HG02885 (cell line): ENCODE measurements around the gene CD180.

Experiments
- ATAC-seq: cut with Tn5 transposase; IDR thresholded peaks from one replicate; pipeline ENCODE4 v1.9.1; 2021; ENCODE audit warnings: mild to moderate bottlenecking; ENCODE audit not compliant: unreplicated experiment, poor library complexity

CD180 gene

GRCh38 chr5:67196537-67197059 is at the start of gene CD180:
TSS of gene CD180 (minus strand) at chr5:67196799. CDS start at chr5:67196641, 158 bp downstream.
- ATAC-seq: no peak

- ATAC-seq: no peak
Measured at GRCh38 chr5:67246108-67246507, 49.5 kb upstream of the CD180 start.

GRCh38 chr5:67245259-67245846 is 48.8 kb upstream of the CD180 start:
- no peak for ATAC-seq

GRCh38 chr5:67244345-67244793 is 47.8 kb upstream of the CD180 start:
- no peak for ATAC-seq

DNA sequence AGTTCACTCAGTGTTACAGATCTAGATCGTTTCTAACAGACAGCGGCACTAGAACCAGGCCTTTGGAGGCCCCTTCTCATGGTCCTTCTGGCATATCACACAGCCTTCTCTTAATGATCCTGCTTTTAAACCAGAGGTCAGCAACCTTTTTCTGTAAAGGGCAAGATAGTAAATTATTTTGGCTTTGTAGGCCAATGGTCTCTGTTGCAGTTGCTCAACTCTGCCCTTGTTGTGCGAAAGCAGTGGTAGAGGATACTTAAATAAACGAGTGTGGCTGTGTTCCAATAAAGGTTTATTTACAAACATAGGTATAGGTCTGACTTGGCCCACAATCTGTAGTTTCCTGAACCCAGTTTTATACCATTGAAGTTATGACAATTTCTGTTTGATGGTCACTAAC is 47.3 kb upstream of the CD180 start:
- ATAC-seq: no peak

- ATAC-seq: no peak
Measured at GRCh38 chr5:67243349-67243748, 46.8 kb upstream of the CD180 start.

DNA sequence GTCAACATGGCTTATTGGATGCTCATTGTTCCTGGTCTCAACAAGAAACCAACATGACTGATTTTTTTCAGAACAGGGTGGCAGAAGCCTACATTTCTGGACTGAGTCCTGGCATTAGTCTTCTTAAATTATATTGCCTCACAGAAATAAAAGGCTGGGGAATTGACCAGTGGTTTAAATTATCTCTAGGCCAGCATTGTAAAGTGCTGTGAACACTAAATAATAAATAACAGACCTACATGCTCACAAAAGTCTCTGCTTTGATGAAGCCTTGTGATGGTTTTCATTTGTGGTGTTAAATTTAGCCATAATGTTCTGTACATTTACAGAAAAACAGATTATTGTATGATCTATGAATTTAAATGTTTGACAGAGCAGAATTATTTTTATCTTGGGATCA is 44.7 kb upstream of the CD180 start:
- no peak for ATAC-seq

DNA sequence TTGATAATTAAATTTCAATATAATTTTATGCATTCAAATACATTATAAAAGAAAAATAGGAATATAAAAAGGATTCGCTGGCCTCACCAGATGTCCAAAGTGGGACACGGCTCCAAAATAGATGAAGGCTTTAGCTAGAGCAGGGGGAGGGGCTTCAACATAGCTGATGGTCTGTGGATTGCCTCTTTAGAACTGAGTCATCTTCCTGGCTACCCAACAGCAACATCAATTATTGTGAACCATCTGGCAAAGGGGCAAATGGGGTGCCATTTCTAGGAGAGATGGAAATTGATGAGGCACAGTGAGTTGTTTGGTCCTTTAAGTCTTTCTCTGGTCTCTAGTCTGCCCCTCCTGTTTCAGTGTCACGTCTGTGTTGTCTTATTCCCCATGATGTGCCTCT is 44.2 kb upstream of the CD180 start:
- no peak for ATAC-seq

DNA sequence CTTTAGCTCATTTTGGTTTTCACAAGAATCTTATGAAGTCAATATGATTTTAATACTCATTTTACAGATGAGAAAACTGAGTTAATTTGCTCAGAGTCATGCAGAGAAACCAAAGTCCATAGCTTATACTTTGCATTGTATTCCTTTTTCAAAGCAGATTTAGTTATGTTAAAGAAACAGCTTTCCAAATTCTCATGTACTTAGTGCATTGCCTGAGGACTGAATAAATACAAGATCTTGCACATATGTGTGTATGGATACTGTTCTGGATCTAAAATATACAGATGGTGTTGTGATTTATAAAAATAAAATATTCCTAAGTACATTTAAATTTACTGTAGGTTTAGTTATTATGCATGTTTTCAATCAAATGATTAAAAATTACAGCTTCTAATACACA is 43.5 kb upstream of the CD180 start:
- ATAC-seq: no peak

- ATAC-seq: no peak
Measured at GRCh38 chr5:67238191-67238590, 41.6 kb upstream of the CD180 start.

DNA sequence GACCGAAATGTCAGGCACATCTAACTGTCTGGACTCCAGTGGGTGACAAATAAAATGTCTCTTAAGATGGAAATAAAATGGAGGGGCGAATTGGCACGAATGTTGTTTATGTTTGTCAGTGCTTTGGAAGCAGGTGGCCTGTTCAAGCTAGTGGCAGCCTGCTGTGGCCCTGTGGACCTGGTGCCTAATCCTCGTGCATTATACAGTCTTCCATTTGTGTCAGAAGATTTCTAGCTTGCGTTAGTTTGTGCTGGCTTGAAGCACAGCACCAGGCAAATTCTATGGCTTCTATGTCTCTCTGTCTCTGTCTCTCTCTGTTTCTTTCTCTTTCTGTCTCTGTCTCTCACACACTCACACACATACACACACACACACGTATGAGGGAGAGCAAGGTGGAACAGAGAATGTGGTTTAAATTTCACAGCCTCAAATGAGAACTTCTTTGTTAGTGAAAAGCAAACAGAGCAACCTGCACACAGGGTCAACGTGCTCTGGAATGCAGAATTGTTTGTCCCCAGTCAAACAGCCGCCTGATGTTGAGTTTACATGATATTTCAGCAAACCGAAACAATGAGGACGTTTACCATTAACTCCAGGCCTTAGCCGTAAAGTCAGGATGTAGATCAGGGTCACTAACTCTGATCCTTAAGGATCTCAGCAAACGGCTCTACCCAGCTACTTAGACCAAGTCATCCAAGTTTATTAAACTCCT is 39.0 kb upstream of the CD180 start:
- ATAC-seq: no peak

GRCh38 chr5:67234671-67235176 is 38.1 kb upstream of the CD180 start:
- ATAC-seq: no peak

- ATAC-seq: no peak
Measured at GRCh38 chr5:67233075-67233474, 36.5 kb upstream of the CD180 start.

DNA sequence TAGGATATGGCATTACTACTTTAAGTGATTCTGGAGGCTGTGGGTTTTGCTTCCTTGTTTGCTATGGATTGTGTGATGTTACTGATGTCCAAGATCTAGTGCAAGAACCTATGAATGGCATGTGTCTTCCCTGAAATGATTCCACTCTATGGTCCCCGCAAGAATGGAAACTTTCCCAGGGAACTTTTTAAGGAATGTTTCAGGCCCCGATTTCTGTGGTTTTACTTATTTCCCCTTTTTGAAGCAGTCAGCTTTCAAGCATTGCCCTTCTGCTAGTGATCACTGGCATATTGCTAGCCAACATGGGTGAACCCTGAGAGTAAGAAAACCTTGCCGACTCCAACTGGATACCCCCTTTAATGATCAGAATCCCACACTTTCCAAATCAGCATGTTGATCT is 26.6 kb upstream of the CD180 start:
- ATAC-seq: no peak

DNA sequence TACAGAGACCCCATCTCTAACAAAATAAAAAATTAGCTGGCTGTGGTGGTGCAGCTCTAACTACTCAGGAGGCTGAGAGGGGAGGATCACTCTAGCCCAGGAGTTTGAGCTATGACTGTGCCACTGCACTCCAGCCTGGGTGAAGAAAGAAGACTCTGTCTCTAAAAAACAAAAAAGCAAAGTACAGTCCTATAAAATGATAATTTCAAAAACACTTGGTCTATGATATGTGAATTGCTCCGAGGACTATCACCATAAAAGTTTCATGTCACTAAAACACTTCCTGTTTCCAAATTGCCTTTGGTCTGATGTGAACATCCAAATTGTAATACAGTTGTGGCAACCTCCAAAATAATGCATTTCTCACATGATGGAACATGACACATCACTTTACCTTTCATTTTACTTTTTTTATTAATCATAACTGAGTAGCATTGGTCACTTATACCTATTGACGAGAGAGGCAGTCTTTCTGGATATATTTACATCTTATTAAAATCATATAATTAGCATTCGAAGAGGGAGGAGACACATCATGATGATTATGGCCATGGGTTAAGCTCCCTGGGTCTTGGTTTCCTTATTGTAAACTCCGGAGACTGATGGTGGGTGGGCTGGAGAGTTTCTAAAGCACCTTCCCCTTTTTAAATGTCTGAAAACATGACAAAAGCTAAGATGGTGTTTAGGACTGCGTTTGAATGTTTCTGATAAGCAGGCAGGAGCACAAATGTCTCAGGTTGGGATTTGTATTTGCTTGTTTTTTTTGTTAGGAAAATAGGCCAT is 25.8 kb upstream of the CD180 start:
- peak; percentile 32 for ATAC-seq

- peak; percentile 94 for ATAC-seq
Measured at GRCh38 chr5:67221487-67222242, 25.1 kb upstream of the CD180 start.

- no peak for ATAC-seq
Measured at GRCh38 chr5:67216564-67216963, 20.0 kb upstream of the CD180 start.

DNA sequence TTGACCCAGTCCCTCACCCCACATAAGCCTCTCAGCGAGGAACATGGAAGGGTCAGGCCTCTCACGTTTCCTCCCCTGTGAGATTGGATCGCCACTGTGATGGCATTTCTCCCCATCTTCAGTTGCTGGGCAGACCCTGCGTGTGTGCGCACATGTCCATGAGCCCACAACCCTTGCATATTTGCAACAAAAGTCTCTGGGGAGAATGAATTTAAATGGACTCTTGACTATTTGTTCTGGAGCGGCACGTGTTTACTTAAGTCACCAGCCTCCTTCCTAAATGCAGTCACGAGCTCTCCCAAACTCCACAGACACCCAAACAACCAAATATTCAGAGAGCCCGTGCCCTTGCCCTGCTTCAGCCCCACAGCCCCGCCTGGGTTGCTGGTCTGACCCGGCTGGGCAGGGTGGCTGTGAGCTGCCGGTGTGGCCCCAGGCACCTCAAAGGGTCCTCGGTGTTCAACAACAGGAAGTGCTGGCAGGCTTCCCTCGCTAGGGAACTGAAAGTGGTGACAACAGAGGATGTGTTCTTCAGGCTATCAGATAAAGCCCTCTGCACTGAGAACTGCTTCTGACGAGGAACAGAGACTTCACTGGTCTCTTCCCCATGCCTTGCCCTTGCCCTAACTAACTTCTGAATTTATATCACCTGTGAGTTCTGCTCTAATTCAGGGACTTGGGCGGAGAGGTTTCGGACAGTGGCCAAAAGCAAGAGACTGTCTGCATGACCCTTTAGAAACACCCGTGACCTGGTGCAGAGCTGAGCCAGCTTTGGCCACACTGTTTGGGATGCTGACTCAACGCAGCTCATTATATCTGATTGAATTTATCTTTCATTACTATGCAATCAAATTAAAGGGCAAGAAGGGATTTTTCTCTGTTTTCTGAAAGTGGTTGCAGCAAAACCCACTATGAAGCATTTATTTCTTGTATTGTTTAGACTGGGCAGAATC is 19.2 kb upstream of the CD180 start:
- ATAC-seq: peak; percentile 99
